A549 (cell line): ENCODE results near the gene SLC39A11.

Experiments used
- CTCF ChIP-seq: fragments of >200 bp; sonication (Bioruptor Twin); formaldehyde crosslinking; IDR thresholded peaks from 3 replicates; pipeline ENCODE4 v1.5.1; 2016
- ELK1 ChIP-seq: fragments of 150-350 bp; IDR thresholded peaks from 2 replicates; pipeline ENCODE4 v1.6.1; 2014; ENCODE audit warnings: low read depth, mild to moderate bottlenecking, low read length
- HOXA7 ChIP-seq: fragments of 250-450 bp; sonication (Bioruptor Pico); IDR thresholded peaks from 2 replicates; pipeline ENCODE4 v1.5.0; 2020; ENCODE audit warnings: mild to moderate bottlenecking, moderate library complexity
- KDM1A ChIP-seq: fragments of 200-600 bp; sonication (generic); IDR thresholded peaks from 2 replicates; pipeline ENCODE4 v1.6.1; 2016; ENCODE audit warnings: low read depth, mild to moderate bottlenecking
- POLR2A ChIP-seq: IDR thresholded peaks from 2 replicates; pipeline ENCODE4 v1.6.1; 2012; ENCODE audit warnings: mild to moderate bottlenecking, low read length
- RNF2 ChIP-seq: fragments of 200-600 bp; sonication (generic); IDR thresholded peaks from 2 replicates; pipeline ENCODE4 v1.6.1; 2016; ENCODE audit warnings: low read depth, mild to moderate bottlenecking, antibody characterized with exemption, moderate library complexity, borderline replicate concordance

GRCh38 chr17:72938482-72938881, 154.0 kb downstream of the SLC39A11 start:
- TF ChIP-seq POLR2A (no peak), CTCF (no peak), HOXA7 (CRISPR knock-in tag) (no peak), ELK1 (no peak), KDM1A (no peak), RNF2 (no peak)
